ENCODE data around the gene EMP3.

GRCh38 chr19:48355365-48355954 lies 30.1 kb downstream of the EMP3 start:
- TF ChIP-seq CTCF (conservative IDR thresholded peaks at IDR 0.05; ENCODE audit: low read depth in 2 of 2) (no peak), JUNB (IDR thresholded peaks at IDR 0.05; ENCODE audit: unreplicated experiment) (no peak), POLR2AphosphoS5 (IDR thresholded peaks at IDR 0.05; ENCODE audit: low read depth) (no peak), EZH2 (IDR thresholded peaks at IDR 0.05; ENCODE audit: low read depth, unreplicated experiment) (no peak), REST (IDR thresholded peaks at IDR 0.05; ENCODE audit: unreplicated experiment) (no peak), EZH2phosphoT487 (IDR thresholded peaks at IDR 0.05; ENCODE audit: unreplicated experiment) (no peak), ZNF331 (CRISPR knock-in tag; IDR thresholded peaks at IDR 0.05; ENCODE audit: low read depth) (no peak), ETS1 (IDR thresholded peaks at IDR 0.05) (no peak), CREB1 (CRISPR knock-in tag; IDR thresholded peaks at IDR 0.05; ENCODE audit: low read depth) (no peak)

All from GM23338 (cell line).